Endothelial cell of umbilical vein (primary cell): Measurements from ENCODE around the gene FOXM1. TPM values are rescaled to one million over a fixed set of nuclear protein-coding genes. Genes with fewer than 3 reads are reported as not detected.

Experiments
- BruUV-seq: library from RNA; stranded (reverse); fragments of 400-500 nt; replicated peaks from 2 replicates; lab custom pipeline; 2021; lab: Mats Ljungman, UMichigan
- CTCF ChIA-PET: fragments of 300-600, 350-600 bp; sonication (Branson Sonifier 250); formaldehyde crosslinking; loops from one replicate; lab custom pipeline; 2021; ENCODE audit warnings: antibody characterized with exemption, inconsistent platforms; lab: Charles Lee
- POLR2A ChIA-PET: fragments of 300-600, 350-600 bp; sonication (Branson Sonifier 250); formaldehyde crosslinking; loops from one replicate; lab custom pipeline; 2021; ENCODE audit warnings: antibody characterized with exemption, inconsistent platforms; lab: Charles Lee
- DNase-seq: peaks from one replicate; pipeline ENCODE4 v3.0.0-alpha.2; 2011; ENCODE audit warnings: low read depth, low spot score
- FAIRE-seq: peaks from 2 replicates; lab custom pipeline; 2011; peaks lifted over from hg19 to GRCh38; lab: Jason Lieb, UNC
- H2AFZ ChIP-seq: 2 replicates; pipeline ENCODE4 v1.6.0; 2012; ENCODE audit warnings: low read depth, low read length, control low read depth, inconsistent platforms
- H3K27ac ChIP-seq: 2 replicates; pipeline ENCODE4 v1.5.1; 2011; ENCODE audit warnings: low read depth, mild to moderate bottlenecking, control low read depth, low read length, moderate library complexity; ENCODE audit not compliant: insufficient read depth
- H3K27me3 ChIP-seq, 2 experiments: 2 replicates each; pipeline versions ENCODE4 v1.6.0 to v1.6.1; 2011; ENCODE audit warnings: low read length in 2 of 2, mixed read lengths in 1 of 2; ENCODE audit not compliant: control insufficient read depth in 2 of 2, insufficient read depth in 2 of 2
- H3K36me3 ChIP-seq, 2 experiments: 2 replicates in 1 of 2; 3 replicates in 1 of 2; pipeline ENCODE4 v1.5.1; 2011; ENCODE audit warnings: low read length in 2 of 2, mild to moderate bottlenecking in 1 of 2, moderate library complexity in 1 of 2; ENCODE audit not compliant: control insufficient read depth in 2 of 2, insufficient read depth in 2 of 2; ENCODE audit errors: extremely low read depth in 1 of 2
- H3K4me1 ChIP-seq: 3 replicates; pipeline ENCODE4 v1.5.1; 2011; ENCODE audit warnings: mild to moderate bottlenecking, low read length; ENCODE audit not compliant: control insufficient read depth, insufficient read depth; ENCODE audit errors: extremely low read depth
- H3K4me2 ChIP-seq: 2 replicates; pipeline ENCODE4 v1.6.1; 2011; ENCODE audit warnings: low read length, control low read depth, mixed read lengths; ENCODE audit not compliant: insufficient read depth
- H3K4me3 ChIP-seq, 3 experiments: fragments of 200-600 bp in 1 of 3; sonication (generic), shearing (Covaris generic) in 1 of 3; replicated peaks in 1 of 3; 2 replicates each; pipeline ENCODE4 v1.5.1; 2011 to 2016; ENCODE audit warnings: control low read depth in 3 of 3, low read length in 3 of 3, mild to moderate bottlenecking in 2 of 3, inconsistent platforms in 1 of 3, low read depth in 1 of 3, moderate library complexity in 1 of 3; ENCODE audit not compliant: insufficient read depth in 1 of 3
- H3K79me2 ChIP-seq: 2 replicates; pipeline ENCODE4 v1.6.0; 2012; ENCODE audit warnings: low read length, inconsistent platforms; ENCODE audit not compliant: control insufficient read depth, insufficient read depth
- H3K9ac ChIP-seq: replicated peaks from 2 replicates; pipeline ENCODE3; 2011; ENCODE audit warnings: low read length, control low read depth; ENCODE audit not compliant: insufficient read depth; ENCODE audit errors: extremely low read depth
- H3K9me1 ChIP-seq: replicated peaks from 3 replicates; pipeline ENCODE4 v1.6.0; 2011; ENCODE audit warnings: mild to moderate bottlenecking, low read length; ENCODE audit not compliant: control insufficient read depth, insufficient read depth; ENCODE audit errors: extremely low read depth
- H3K9me3 ChIP-seq: replicated peaks from 2 replicates; pipeline ENCODE4 v1.5.1; 2012; ENCODE audit warnings: low read length, inconsistent platforms; ENCODE audit not compliant: control insufficient read depth, insufficient read depth
- H4K20me1 ChIP-seq: replicated peaks from 2 replicates; pipeline ENCODE3; 2011; ENCODE audit warnings: mild to moderate bottlenecking, low read length; ENCODE audit not compliant: control insufficient read depth, insufficient read depth; ENCODE audit errors: extremely low read depth
- EZH2 ChIP-seq: IDR thresholded peaks from 2 replicates; pipeline ENCODE4 v1.6.1; 2012; ENCODE audit warnings: borderline replicate concordance, low read depth, mild to moderate bottlenecking, moderate library complexity, low read length, inconsistent platforms; ENCODE audit not compliant: severe bottlenecking
- JUN ChIP-seq: IDR thresholded peaks from 2 replicates; pipeline ENCODE4 v1.6.1; 2011; ENCODE audit warnings: borderline replicate concordance, low read depth; ENCODE audit not compliant: insufficient read length, insufficient read depth
- MYC ChIP-seq: IDR thresholded peaks from one replicate; pipeline ENCODE4 v1.6.1; 2011; ENCODE audit warnings: mild to moderate bottlenecking, low read depth, low read length
- POLR2A ChIP-seq: IDR thresholded peaks from 2 replicates; pipeline ENCODE4 v1.6.1; 2012; ENCODE audit warnings: low read depth, mild to moderate bottlenecking, control low read depth, low read length
- POLR2AphosphoS5 ChIP-seq: IDR thresholded peaks from 2 replicates; pipeline ENCODE4 v1.6.1; 2012; ENCODE audit warnings: low read depth, mild to moderate bottlenecking, control low read depth, low read length, moderate library complexity; ENCODE audit not compliant: insufficient read depth
- dilution Hi-C: fragments of 300-500 bp; cut with MboI; formaldehyde crosslinking; loops from one replicate; pipeline ENCODE4 v1.15.0; 2019; ENCODE audit warnings: low sequenced_read_pairs; ENCODE audit not compliant: extremely low pct_ligation_motif_present
- intact Hi-C: fragments of 100-400 bp; cut with micrococcal nuclease; formaldehyde crosslinking; loops from one replicate; pipeline ENCODE4 v1.10.0; 2022
- polyA plus RNA-seq, 4 experiments: library from polyadenylated mRNA; depleted of rRNA in 3 of 4; stranded (reverse) in 3 of 4; unstranded in 1 of 4; fragments of >200 nt; gene quantifications; 2 replicates each; pipeline versions ENCODE4 v1.2.1 to v1.2.3, GENCODE V29; 2011 to 2012; ENCODE audit warnings: missing spikeins in 1 of 4
- total RNA-seq: library from RNA; stranded (reverse); gene quantifications from 2 replicates; pipeline ENCODE4 v1.2.3, GENCODE V29; 2021
- TF ChIP-seq, protein P1 (sequence below): IDR thresholded peaks from 2 replicates; pipeline ENCODE4 v1.6.1; 2011; ENCODE audit not compliant: insufficient read depth, insufficient read length

FOXM1 gene
- total and polyA plus RNA-seq, 2 donors (not counting 3 experiments of a cell fraction or from before 2014, with no cell fraction given) = 43.5 to 136 TPM

DNA sequence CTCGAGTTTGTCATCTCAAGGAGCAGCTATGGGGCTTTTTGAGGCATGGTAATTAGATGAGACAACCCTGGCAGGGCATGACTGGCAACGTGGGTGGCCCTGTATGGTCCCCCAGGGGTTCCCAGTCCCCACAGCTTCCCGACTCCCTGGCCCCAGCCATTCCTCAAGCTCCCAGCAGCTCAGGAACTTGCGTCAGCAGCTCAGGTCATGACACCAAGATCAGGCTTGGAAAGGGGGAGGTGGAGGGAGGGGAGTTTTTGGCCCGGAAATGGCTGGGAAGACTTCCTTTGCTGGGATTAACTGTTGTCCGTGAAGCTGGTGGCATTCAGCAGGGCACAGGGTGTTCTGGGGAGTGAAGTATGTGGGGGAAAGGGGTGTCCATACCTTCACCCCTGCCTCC is 31.7 kb downstream of the FOXM1 start:
- POLR2A ChIA-PET = interaction anchor here (1.1 kb wide), 1 partner anchor 32 kb away, joined by 3 read pairs; the partner anchor contains the start of gene ITFG2
- dilution Hi-C loops (no loop called here), intact Hi-C loops (loop anchor here (1.0 to 5.0 kb wide), 2 partner anchors 33 to 112 kb away; partner anchors contain the start of genes ITFG2 and TEAD4)
- TF ChIP-seq POLR2AphosphoS5 (peak; percentile 49), MYC (no peak), POLR2A (peak; percentile 65), JUN (no peak)
- H4K20me1 ChIP-seq = no peaks in the 10 kb centered on the region
- no peaks in the 10 kb centered on the region for H3K36me3 ChIP-seq
- H3K4me2 ChIP-seq = peak overlapping the region; percentile 53
- no peaks in the 10 kb centered on the region for H3K79me2 ChIP-seq
- no peaks in the 10 kb centered on the region for H3K9me3 ChIP-seq
- peak; percentile 94 for FAIRE-seq
- H3K4me1 ChIP-seq = peaks cover 23% of the 10 kb centered on the region
- BruUV-seq = no TSS peak
- CTCF ChIA-PET = interaction anchor here (0.7 to 3.0 kb wide), 21 partner anchors 9 to 216 kb away, joined by 3 to 26 read pairs (median 4); partner anchors contain the start of genes ITFG2, NRIP2 and TULP3
- peak overlapping the region; percentile 68 for H2AFZ ChIP-seq
- H3K9me1 ChIP-seq = no peaks in the 10 kb centered on the region
- H3K9ac ChIP-seq = peak overlapping the region; percentile 30
- H3K27ac ChIP-seq = peak overlapping the region; percentile 75
- H3K4me3 ChIP-seq = no peak overlapping the region
- peak; percentile 74 for DNase-seq
- H3K27me3 ChIP-seq = no peaks in the 10 kb centered on the region

DNA sequence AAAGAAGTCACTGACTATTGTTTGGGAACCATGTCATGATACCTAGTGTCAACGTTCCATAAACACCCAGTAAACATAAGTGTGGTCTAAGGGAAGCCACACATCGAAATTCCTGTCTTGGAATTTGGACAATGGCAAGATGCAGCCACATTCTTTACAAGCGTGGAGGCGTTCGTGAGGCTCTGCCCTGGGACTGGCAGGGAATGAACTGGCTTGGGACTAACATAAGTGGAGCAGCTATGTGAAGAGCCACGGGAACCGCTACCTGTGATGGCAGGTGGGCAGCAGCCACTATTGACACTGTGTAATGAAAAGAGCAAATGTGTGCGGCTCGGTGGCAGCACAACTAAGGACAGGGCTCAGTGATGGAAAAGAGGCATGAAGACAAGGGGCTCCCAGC is 32.2 kb downstream of the FOXM1 start:
- BruUV-seq = TSS peak; percentile 31
- no peaks in the 10 kb centered on the region for H3K9me1 ChIP-seq
- intact Hi-C loops (loop anchor here (1.0 to 5.0 kb wide), 2 partner anchors 32 to 113 kb away; partner anchors contain the start of genes ITFG2 and TEAD4), dilution Hi-C loops (no loop called here)
- no peaks in the 10 kb centered on the region for H3K79me2 ChIP-seq
- H3K4me3 ChIP-seq = no peak overlapping the region
- peak overlapping the region; percentile 68 for H2AFZ ChIP-seq
- no peaks in the 10 kb centered on the region for H3K36me3 ChIP-seq
- no peak overlapping the region for H3K4me2 ChIP-seq
- DNase-seq = no peak
- peaks cover 21% of the 10 kb centered on the region for H3K4me1 ChIP-seq
- CTCF ChIA-PET = interaction anchor here (0.7 to 3.0 kb wide), 15 partner anchors 9 to 216 kb away, joined by 3 to 26 read pairs (median 6); partner anchors contain the start of genes ITFG2 and NRIP2
- H3K27me3 ChIP-seq = no peaks in the 10 kb centered on the region
- peak overlapping the region; percentile 75 for H3K27ac ChIP-seq
- H3K9ac ChIP-seq = no peak overlapping the region
- POLR2A ChIA-PET = no interaction called here
- FAIRE-seq = no peak
- H4K20me1 ChIP-seq = no peaks in the 10 kb centered on the region
- TF ChIP-seq POLR2AphosphoS5 (no peak), EZH2 (no peak), MYC (no peak)
- TF ChIP-seq, protein P1, sequence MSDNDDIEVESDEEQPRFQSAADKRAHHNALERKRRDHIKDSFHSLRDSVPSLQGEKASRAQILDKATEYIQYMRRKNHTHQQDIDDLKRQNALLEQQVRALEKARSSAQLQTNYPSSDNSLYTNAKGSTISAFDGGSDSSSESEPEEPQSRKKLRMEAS = no peak
- H3K9me3 ChIP-seq = no peaks in the 10 kb centered on the region
